ENCODE results near the gene IPP. TPM values are rescaled to one million over a fixed set of nuclear protein-coding genes. Genes with fewer than 3 reads are reported as not detected.

The IPP gene
- total RNA-seq, 1 donor from 2014 or later: 13.3 TPM

GRCh38 chr1:45656573-45657226, 93.8 kb downstream of the IPP start:
- Histone ChIP-seq H3K4me3 (ENCODE audit: insufficient read depth, low read depth, low read length) (no peak overlapping the region), H3K9ac (ENCODE audit: low read length) (no peak overlapping the region), H3K27ac (ENCODE audit: low read depth, low read length) (no peak overlapping the region), H3K9me3 (ENCODE audit: insufficient read depth, low read depth, low read length) (no peaks in the 10 kb centered on the region), H3K4me2 (ENCODE audit: low read length) (no peak overlapping the region), H3K27me3 (ENCODE audit: insufficient read depth, low read length) (no peaks in the 10 kb centered on the region), H4K20me1 (ENCODE audit: insufficient read depth, low read length) (peaks cover 31% of the 10 kb centered on the region), H2AFZ (ENCODE audit: low read depth, low read length) (no peak overlapping the region), H3K36me3 (ENCODE audit: insufficient read depth, low read length) (peaks cover 52% of the 10 kb centered on the region), H3K4me1 (ENCODE audit: insufficient read depth, low read length) (no peaks in the 10 kb centered on the region), H3K79me2 (ENCODE audit: insufficient read depth, low read length) (peaks cover 21% of the 10 kb centered on the region)
- FAIRE-seq (no peak), DNase-seq (ENCODE audit: low read depth) (no peak)
- no peaks in the 10 kb centered on the region for H3K4me1 Mint-ChIP-seq (ENCODE audit: low read depth, unreplicated experiment)
- no peak overlapping the region for H3K4me3 Mint-ChIP-seq (ENCODE audit: unreplicated experiment)
- TF ChIP-seq EZH2 (IDR thresholded peaks at IDR 0.05; ENCODE audit: insufficient read depth, low read length) (no peak), CTCF (IDR thresholded peaks at IDR 0.05; ENCODE audit: insufficient read depth, low read depth, low read length) (no peak)
- no peak overlapping the region for H3K27ac Mint-ChIP-seq (ENCODE audit: unreplicated experiment)
- no peaks in the 10 kb centered on the region for H3K9me3 Mint-ChIP-seq (ENCODE audit: unreplicated experiment)
- H3K36me3 Mint-ChIP-seq (ENCODE audit: low read depth, unreplicated experiment): peaks cover 10% of the 10 kb centered on the region
- no peaks in the 10 kb centered on the region for H3K27me3 Mint-ChIP-seq (ENCODE audit: low read depth, unreplicated experiment)

GRCh38 chr1:45654540-45655280, 95.7 kb downstream of the IPP start:
- H3K36me3 Mint-ChIP-seq (ENCODE audit: low read depth, unreplicated experiment): peaks cover 8% of the 10 kb centered on the region
- H3K27ac ChIP-seq (ENCODE audit: low read depth, low read length): no peak overlapping the region
- H3K4me3 Mint-ChIP-seq (ENCODE audit: unreplicated experiment): no peak overlapping the region
- H3K27me3 ChIP-seq (ENCODE audit: insufficient read depth, low read length): no peaks in the 10 kb centered on the region
- peaks cover 56% of the 10 kb centered on the region for H3K36me3 ChIP-seq (ENCODE audit: insufficient read depth, low read length)
- H3K9me3 Mint-ChIP-seq (ENCODE audit: unreplicated experiment): no peaks in the 10 kb centered on the region
- no peaks in the 10 kb centered on the region for H3K4me1 ChIP-seq (ENCODE audit: insufficient read depth, low read length)
- no peak overlapping the region for H2AFZ ChIP-seq (ENCODE audit: low read depth, low read length)
- H3K9me3 ChIP-seq (ENCODE audit: insufficient read depth, low read depth, low read length): no peaks in the 10 kb centered on the region
- FAIRE-seq: no peak
- H4K20me1 ChIP-seq (ENCODE audit: insufficient read depth, low read length): peaks cover 26% of the 10 kb centered on the region
- H3K4me3 ChIP-seq (ENCODE audit: insufficient read depth, low read depth, low read length): no peak overlapping the region
- H3K79me2 ChIP-seq (ENCODE audit: insufficient read depth, low read length): peaks cover 13% of the 10 kb centered on the region
- no peak for DNase-seq (ENCODE audit: low read depth)
- H3K4me1 Mint-ChIP-seq (ENCODE audit: low read depth, unreplicated experiment): no peaks in the 10 kb centered on the region
- H3K9ac ChIP-seq (ENCODE audit: low read length): no peak overlapping the region
- TF ChIP-seq CTCF (IDR thresholded peaks at IDR 0.05; ENCODE audit: insufficient read depth, low read depth, low read length): no peak
- TF ChIP-seq EZH2 (IDR thresholded peaks at IDR 0.05; ENCODE audit: insufficient read depth, low read length): no peak
- H3K4me2 ChIP-seq (ENCODE audit: low read length): no peak overlapping the region
- no peak overlapping the region for H3K27ac Mint-ChIP-seq (ENCODE audit: unreplicated experiment)
- no peaks in the 10 kb centered on the region for H3K27me3 Mint-ChIP-seq (ENCODE audit: low read depth, unreplicated experiment)

Other genes with a start within 250 kb of the IPP start
- 861 and 986 TPM in 2 replicates for gene PRDX1, start 228.8 kb downstream of the IPP start, total RNA-seq
- gene AKR1A1, start 199.8 kb downstream of the IPP start, total RNA-seq: 118 and 129 TPM in 2 replicates
- 46.2 and 55.9 TPM in 2 replicates for gene NASP, start 166.6 kb downstream of the IPP start, total RNA-seq
- gene CCDC17, start 126.6 kb downstream of the IPP start, total RNA-seq: 2.4 and 3.8 TPM in 2 replicates
- 116 TPM in 2 replicates for gene GPBP1L1, start 64.1 kb downstream of the IPP start, total RNA-seq
- gene TMEM69, start 62.5 kb downstream of the IPP start, total RNA-seq: 23.3 and 26.2 TPM in 2 replicates
- gene MAST2, start 53.0 kb upstream of the IPP start, total RNA-seq: 41.0 and 41.6 TPM in 2 replicates

All from astrocyte (in vitro differentiated cells and primary cell).